ENCODE results near the gene SOBP. TPM values are rescaled to one million over a fixed set of nuclear protein-coding genes. Genes with fewer than 3 reads are reported as not detected.

The SOBP gene
- total RNA-seq, 2 experiments from 2014 or later: 0.27 to 0.31 TPM

DNA sequence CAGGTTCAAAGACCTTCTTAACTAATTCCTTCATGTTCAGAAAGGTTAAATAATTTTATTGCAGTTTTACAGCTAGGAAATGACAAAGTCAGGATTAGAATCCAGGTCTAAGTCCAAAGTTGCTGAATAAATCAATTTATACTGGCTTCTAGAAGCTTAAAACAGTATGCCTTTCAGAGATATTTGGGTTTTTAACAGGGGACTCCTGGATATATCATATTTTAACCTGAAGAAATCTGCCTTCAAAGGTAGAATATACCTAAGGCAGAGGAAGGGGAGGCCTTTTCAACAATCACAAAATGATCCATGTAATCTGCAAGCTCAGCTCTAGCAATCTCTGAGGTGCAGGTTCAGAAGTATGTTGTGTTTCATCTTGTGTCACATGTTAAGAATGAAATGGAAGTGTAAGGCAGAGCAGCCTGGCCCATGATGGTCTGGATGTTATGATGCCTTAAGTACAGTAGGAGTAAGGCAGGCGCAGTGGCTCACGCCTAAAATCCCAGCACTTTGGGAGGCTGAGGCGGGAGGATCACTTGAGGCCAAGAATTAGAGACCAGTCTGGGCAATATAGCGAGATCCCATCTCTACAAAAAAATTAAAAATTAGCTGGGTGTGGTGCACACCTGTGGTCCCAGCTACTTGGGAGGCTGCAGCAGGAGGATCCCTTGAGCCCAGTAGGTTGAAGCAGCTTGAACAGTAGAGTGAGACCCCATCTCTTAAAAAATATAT is 123.9 kb downstream of the SOBP start:
- ChIA-PET POLR2A (no interaction called here), CTCF (interaction anchor here (1.1 to 2.7 kb wide), 2 partner anchors 12 to 32 kb away, joined by 3 to 5 read pairs; no protein-coding TSS in a partner anchor)
- Mint-ChIP-seq H3K36me3 (ENCODE audit: low read depth) (no peaks in the 10 kb centered on the region), H3K9me3 (no peaks in the 10 kb centered on the region), H3K27me3 (peaks cover 2% of the 10 kb centered on the region), H3K27ac (no peak overlapping the region), H3K4me3 (no peak overlapping the region), H3K4me1 (peaks cover 9% of the 10 kb centered on the region)
- no peak for DNase-seq

DNA sequence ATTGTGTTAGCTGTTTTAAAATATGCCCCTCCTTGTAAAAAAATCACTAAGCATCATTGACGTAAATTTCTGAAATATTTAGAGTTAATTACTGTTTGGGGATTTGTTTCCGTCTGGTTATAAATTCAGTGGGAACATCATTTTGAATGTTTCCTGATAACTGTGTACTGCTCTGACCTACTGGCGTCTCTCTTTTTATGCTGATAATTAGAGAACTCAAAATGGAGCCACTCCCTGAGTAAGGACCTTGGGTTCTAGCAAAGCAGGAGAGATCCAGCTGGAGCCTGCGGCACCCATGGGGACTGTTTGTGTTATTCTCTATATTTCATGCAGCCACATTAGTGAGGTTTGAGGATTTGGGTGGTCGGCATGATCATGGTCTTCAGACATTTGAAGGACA is 124.9 kb downstream of the SOBP start:
- H3K27ac Mint-ChIP-seq: no peak overlapping the region
- no peaks in the 10 kb centered on the region for H3K36me3 Mint-ChIP-seq (ENCODE audit: low read depth)
- H3K4me3 Mint-ChIP-seq: no peak overlapping the region
- no peaks in the 10 kb centered on the region for H3K9me3 Mint-ChIP-seq
- ChIA-PET POLR2A (no interaction called here), CTCF (interaction anchor here (1.6 to 2.7 kb wide), 2 partner anchors 11 to 31 kb away, joined by 5 to 8 read pairs; no protein-coding TSS in a partner anchor)
- H3K27me3 Mint-ChIP-seq: peaks cover 2% of the 10 kb centered on the region
- H3K4me1 Mint-ChIP-seq: peaks cover 17% of the 10 kb centered on the region
- DNase-seq: no peak

DNA sequence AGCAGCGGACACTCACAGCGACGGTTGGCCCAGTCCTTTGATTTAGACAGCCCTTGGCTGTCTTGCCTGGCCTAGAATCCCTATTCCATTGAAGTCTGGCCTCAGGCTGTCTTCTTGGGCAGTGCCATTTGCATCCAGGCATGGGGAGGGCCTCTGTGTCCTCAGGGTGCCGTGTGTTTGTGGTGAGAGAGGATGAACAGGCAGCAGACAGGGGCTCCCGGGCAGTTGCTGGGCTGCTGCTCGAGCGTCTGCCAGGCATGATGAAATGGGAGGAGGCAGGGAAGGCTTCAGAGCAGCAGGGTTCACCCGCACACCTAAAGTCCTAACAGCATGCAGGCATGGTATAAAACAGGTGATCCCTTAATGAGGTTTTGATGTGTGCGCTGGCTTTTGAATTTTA is 126.9 kb downstream of the SOBP start:
- CTCF ChIA-PET: no interaction called here
- H3K4me1 Mint-ChIP-seq: peaks cover 34% of the 10 kb centered on the region
- H3K27ac Mint-ChIP-seq: no peak overlapping the region
- POLR2A ChIA-PET: no interaction called here
- no peaks in the 10 kb centered on the region for H3K9me3 Mint-ChIP-seq
- no peak overlapping the region for H3K4me3 Mint-ChIP-seq
- peaks cover 2% of the 10 kb centered on the region for H3K27me3 Mint-ChIP-seq
- DNase-seq: no peak
- H3K36me3 Mint-ChIP-seq (ENCODE audit: low read depth): no peaks in the 10 kb centered on the region

DNA sequence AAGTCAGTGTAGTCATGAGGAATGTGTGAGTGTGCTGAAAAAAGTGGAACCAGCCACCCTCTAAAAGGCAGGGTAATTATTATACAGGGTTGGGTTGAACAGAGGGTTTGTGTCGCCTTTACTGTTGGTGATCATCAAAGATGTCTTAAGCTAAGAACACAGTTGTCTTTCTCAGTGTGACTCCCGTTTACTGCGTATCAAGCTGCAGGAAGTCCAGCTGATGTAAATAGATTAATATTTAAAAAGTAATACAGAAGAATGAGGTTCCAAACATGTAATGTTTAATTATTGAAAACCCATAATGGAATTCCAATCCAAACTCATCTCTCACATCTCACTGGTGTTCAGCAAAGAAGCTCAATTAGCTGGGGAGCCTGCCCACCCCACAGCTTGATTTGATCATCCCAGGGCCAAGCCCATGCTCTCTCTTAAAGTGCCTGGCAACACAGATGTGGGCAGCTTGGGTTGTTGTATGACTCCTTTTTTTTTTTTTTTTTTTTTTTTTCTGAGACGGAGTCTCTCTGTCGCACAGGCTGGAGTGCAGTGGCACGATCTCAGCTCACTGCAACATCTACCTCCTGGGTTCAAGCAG is 127.5 kb downstream of the SOBP start:
- peaks cover 34% of the 10 kb centered on the region for H3K4me1 Mint-ChIP-seq
- CTCF ChIA-PET: interaction anchor here (0.6 kb wide), 1 partner anchor 400 kb away, joined by 4 read pairs; no protein-coding TSS in a partner anchor

DNA sequence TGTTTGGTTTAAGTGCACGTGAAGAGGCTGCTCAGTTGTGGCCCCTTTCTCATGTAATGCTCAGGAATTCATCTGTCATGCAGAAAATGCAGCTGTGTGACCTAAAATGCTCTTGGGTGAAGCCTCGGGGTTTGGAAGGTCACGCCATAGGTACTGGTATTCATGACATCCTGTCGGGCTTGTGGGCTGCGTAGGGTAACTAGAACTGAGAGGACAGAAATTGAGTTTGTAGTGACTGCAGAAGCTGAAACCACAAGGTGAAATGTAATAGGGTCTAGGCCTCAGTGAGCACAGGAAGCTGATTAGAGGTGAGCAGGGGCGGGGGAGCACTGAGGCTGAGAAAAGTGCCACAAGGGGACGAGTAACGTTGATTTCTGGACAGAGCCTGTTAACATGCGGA is 128.8 kb downstream of the SOBP start:
- Mint-ChIP-seq H3K4me3 (no peak overlapping the region), H3K9me3 (no peaks in the 10 kb centered on the region), H3K27me3 (peaks cover 8% of the 10 kb centered on the region), H3K36me3 (ENCODE audit: low read depth) (no peaks in the 10 kb centered on the region), H3K4me1 (peaks cover 34% of the 10 kb centered on the region), H3K27ac (peak overlapping the region; percentile 86)
- ChIA-PET POLR2A (no interaction called here), CTCF (interaction anchor here (1.0 to 1.7 kb wide), 2 partner anchors 9 to 10 kb away, joined by 4 to 5 read pairs; no protein-coding TSS in a partner anchor)
- DNase-seq: peak; percentile 70

More for the DNA sequence above, 127.5 kb downstream of the SOBP start:
- no peak overlapping the region for H3K4me3 Mint-ChIP-seq
- no peak overlapping the region for H3K27ac Mint-ChIP-seq
- H3K36me3 Mint-ChIP-seq (ENCODE audit: low read depth): no peaks in the 10 kb centered on the region
- DNase-seq: no peak
- POLR2A ChIA-PET: no interaction called here
- H3K9me3 Mint-ChIP-seq: no peaks in the 10 kb centered on the region
- H3K27me3 Mint-ChIP-seq: peaks cover 2% of the 10 kb centered on the region

DNA sequence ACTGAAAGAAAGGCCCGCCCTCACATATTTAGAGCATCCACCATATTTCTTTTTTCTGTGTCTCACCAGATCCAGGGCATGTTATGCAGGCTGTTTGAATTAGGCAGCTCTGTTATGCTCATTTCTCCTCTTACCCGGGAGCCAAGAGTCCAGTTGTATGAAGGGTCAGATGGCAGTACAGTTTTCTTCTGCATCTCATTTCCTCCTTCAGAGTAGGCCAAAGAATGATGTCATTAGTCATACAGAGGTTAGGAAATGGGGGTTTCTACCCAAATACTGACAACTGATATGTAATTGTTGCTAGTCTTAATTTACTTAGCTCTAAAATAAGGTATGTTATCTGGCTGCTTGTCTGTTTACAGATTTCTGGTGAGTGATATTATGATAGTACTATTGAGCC is 130.8 kb downstream of the SOBP start:
- Mint-ChIP-seq H3K36me3 (ENCODE audit: low read depth) (no peaks in the 10 kb centered on the region), H3K27ac (no peak overlapping the region), H3K4me1 (peaks cover 34% of the 10 kb centered on the region), H3K9me3 (no peaks in the 10 kb centered on the region), H3K4me3 (no peak overlapping the region), H3K27me3 (peaks cover 6% of the 10 kb centered on the region)
- ChIA-PET CTCF (no interaction called here), POLR2A (no interaction called here)
- DNase-seq: no peak

DNA sequence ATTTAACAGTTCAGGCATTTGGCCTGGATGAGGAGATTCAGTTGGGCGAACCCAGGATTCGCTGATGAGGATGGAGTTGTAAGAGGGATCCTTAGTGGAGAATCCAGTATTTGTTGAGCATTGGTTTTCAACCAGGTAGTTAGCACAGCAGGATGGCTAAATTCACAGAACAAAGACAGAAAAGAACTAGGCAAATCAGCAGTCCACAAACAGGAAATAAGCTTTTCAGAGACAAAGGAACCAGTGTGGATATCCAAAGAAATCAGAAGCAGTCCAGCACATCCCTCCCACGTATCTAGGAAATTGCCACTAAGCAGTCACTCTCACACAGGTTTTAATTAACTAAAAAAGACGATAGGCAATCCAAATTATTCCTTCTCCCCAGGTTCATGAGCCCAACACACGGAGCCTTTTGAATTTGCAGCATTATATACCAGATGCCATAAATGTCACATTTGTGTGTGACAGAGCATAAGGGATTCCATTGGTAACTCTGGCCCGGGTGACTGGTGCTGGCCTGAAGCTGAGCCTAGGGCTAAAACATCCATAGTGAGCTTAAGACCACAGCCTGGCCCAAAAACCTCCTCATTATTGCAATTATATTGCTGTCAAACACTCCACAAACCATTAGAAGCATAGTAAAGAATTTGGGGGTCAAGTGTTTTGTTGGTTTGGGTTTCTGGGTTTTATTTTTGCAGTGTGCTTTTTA is 131.5 kb downstream of the SOBP start:
- no peaks in the 10 kb centered on the region for H3K36me3 Mint-ChIP-seq (ENCODE audit: low read depth)
- no peaks in the 10 kb centered on the region for H3K9me3 Mint-ChIP-seq
- peaks cover 34% of the 10 kb centered on the region for H3K4me1 Mint-ChIP-seq
- POLR2A ChIA-PET: no interaction called here
- CTCF ChIA-PET: no interaction called here
- no peak overlapping the region for H3K4me3 Mint-ChIP-seq
- H3K27me3 Mint-ChIP-seq: peaks cover 6% of the 10 kb centered on the region
- peak overlapping the region; percentile 32 for H3K27ac Mint-ChIP-seq
- DNase-seq: no peak

DNA sequence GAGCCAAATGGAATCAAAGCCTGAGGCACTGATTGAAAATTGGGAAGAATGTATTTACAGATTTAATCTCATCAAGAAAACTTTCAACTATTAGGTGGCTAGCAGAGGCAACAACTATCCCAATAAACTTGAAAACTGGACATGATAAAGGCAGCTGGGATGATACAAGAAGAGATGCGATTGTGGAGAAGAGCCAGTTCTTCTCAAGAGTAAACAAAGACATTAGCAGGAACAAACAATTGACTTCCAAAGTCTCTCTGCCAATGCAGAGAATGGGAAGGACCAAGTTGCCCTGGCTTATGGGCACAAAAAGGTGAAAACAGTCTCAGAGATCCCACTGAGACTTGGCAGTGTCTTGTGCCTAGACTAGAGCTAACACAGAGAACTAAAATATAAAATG is 132.4 kb downstream of the SOBP start:
- peaks cover 34% of the 10 kb centered on the region for H3K4me1 Mint-ChIP-seq
- H3K27ac Mint-ChIP-seq: no peak overlapping the region
- no peaks in the 10 kb centered on the region for H3K36me3 Mint-ChIP-seq (ENCODE audit: low read depth)
- ChIA-PET CTCF (no interaction called here), POLR2A (no interaction called here)
- DNase-seq: no peak
- no peak overlapping the region for H3K4me3 Mint-ChIP-seq
- no peaks in the 10 kb centered on the region for H3K9me3 Mint-ChIP-seq
- H3K27me3 Mint-ChIP-seq: peaks cover 6% of the 10 kb centered on the region

DNA sequence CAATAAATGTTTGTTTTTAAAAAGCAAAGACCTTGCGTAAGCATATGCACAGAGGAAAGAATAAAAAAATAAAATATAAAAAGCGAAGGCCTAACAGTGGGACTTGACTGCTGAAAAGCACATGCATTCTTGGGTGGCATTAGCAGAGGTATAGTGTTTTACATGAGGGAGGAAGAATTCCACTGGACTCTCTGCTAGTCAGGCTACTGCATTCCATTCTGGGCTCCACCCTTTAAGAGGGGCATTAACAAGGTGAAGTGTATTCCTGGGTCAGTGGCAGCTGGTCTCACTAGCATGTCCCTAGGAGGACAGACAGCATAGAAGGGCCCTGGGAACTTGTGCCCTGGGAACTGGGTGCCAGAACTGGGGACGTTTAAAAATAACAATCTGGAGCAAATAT is 134.1 kb downstream of the SOBP start:
- Mint-ChIP-seq H3K9me3 (no peaks in the 10 kb centered on the region), H3K4me1 (peaks cover 22% of the 10 kb centered on the region), H3K27me3 (peaks cover 9% of the 10 kb centered on the region), H3K27ac (no peak overlapping the region), H3K4me3 (no peak overlapping the region), H3K36me3 (ENCODE audit: low read depth) (no peaks in the 10 kb centered on the region)
- ChIA-PET POLR2A (no interaction called here), CTCF (no interaction called here)
- no peak for DNase-seq

DNA sequence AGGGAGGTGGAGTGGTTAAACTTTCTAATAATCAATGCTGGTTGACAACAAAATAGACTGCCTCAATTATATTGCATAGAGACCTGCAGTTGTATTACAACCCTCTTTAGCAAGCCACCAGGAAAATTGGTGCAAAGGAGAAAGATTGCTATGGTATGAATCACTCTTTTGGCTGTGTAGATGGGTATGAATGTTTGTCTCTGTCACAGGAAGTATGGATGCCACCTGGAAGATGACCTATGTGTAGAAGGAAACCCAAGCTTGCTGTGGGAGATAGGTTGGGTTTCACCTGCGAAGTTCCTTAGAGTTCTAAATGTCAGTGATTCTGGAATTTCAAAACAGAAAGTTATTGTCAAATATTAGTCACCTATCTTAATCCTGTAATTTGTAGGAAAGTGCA is 134.6 kb downstream of the SOBP start:
- Mint-ChIP-seq H3K4me1 (peaks cover 17% of the 10 kb centered on the region), H3K27me3 (peaks cover 13% of the 10 kb centered on the region), H3K9me3 (no peaks in the 10 kb centered on the region), H3K4me3 (no peak overlapping the region), H3K36me3 (ENCODE audit: low read depth) (no peaks in the 10 kb centered on the region), H3K27ac (no peak overlapping the region)
- DNase-seq: no peak
- POLR2A ChIA-PET: no interaction called here
- CTCF ChIA-PET: no interaction called here

DNA sequence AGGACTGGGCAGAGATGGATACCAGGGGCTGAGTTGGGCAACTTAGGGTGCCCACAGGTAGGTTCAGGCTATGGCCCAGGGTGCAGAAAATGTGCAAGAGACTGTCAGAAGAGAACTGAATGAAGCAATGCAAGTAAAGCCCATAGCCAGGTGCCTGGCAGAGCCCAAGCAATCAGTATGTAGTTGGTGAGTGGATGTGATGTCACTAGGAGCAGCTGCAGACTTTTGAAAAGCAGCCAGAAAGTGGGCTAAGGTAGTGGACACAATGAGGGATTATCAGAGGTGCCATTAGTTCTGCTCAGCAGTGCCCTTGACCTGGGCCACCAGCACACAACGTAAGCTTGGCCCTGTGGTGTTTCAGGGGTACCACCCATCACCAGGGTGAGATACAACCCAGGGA is 135.3 kb downstream of the SOBP start:
- ChIA-PET CTCF (interaction anchor here (1.6 kb wide), 1 partner anchor 10 kb away, joined by 8 read pairs; no protein-coding TSS in a partner anchor), POLR2A (no interaction called here)
- Mint-ChIP-seq H3K36me3 (ENCODE audit: low read depth) (no peaks in the 10 kb centered on the region), H3K27me3 (peaks cover 19% of the 10 kb centered on the region), H3K4me3 (no peak overlapping the region), H3K4me1 (peaks cover 14% of the 10 kb centered on the region), H3K9me3 (no peaks in the 10 kb centered on the region), H3K27ac (no peak overlapping the region)
- no peak for DNase-seq

DNA sequence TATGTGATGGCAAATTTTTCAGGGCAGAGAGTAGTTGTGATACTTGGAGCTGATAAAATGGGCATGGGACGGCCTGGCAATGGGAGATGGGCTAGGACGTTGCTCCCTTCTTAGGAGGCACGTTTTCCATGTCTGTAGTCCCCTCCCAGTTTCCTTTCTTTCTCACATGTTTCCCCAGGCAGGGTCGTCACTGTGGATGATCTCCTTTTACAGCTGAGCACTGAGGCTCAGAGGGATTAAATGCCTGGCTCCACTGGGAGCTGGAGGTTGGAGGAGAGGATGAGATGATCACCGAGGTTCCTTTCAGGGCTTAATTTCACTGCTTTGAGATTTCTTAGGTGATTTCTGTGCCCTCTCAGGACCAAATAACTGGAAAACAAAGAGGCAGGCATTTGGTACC is 136.7 kb downstream of the SOBP start:
- Mint-ChIP-seq H3K9me3 (no peaks in the 10 kb centered on the region), H3K27ac (no peak overlapping the region), H3K4me1 (peaks cover under 1% of the 10 kb centered on the region), H3K36me3 (ENCODE audit: low read depth) (no peaks in the 10 kb centered on the region), H3K27me3 (peaks cover 27% of the 10 kb centered on the region), H3K4me3 (no peak overlapping the region)
- ChIA-PET CTCF (interaction anchor here (0.8 to 1.6 kb wide), 3 partner anchors 11 to 134 kb away, joined by 3 to 8 read pairs (median 3); no protein-coding TSS in a partner anchor), POLR2A (no interaction called here)
- DNase-seq: no peak

DNA sequence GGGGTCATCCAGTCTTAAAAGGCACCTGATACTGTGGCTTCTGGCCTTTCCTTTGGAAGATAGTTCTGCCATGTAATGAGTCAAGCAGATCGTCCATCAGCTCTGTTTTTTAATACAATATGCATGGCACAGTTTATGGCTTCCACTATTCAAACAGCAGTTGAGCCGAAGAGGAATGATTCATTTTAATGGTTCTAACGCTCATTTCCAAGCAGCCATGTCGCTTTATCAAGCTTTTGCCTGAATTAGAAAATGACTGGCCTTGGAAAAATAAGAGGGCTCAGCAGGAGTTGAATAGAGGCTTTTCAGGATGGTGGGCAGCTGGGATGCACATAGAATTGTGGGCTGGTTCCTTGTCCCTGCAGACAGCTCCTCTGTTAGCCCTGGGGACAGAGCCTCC is 138.1 kb downstream of the SOBP start:
- DNase-seq: no peak
- ChIA-PET CTCF (interaction anchor here (1.7 kb wide), 1 partner anchor 9 kb away, joined by 4 read pairs; no protein-coding TSS in a partner anchor), POLR2A (no interaction called here)
- Mint-ChIP-seq H3K27ac (no peak overlapping the region), H3K36me3 (ENCODE audit: low read depth) (no peaks in the 10 kb centered on the region), H3K27me3 (peaks cover 37% of the 10 kb centered on the region), H3K9me3 (no peaks in the 10 kb centered on the region), H3K4me3 (no peak overlapping the region), H3K4me1 (no peaks in the 10 kb centered on the region)
